22Rv1 (cell line): ENCODE data around the gene P2RY14.

Experiments
- H3K27ac ChIP-seq: fragments of 450-650 bp; 2 replicates; pipeline ENCODE4 v1.5.1; 2017
- CTCF ChIP-seq: fragments of 450-650 bp; IDR thresholded peaks from 2 replicates; pipeline ENCODE4 v1.5.1; 2017; ENCODE audit warnings: mild to moderate bottlenecking
- ZFX ChIP-seq: fragments of 450-650 bp; IDR thresholded peaks from 2 replicates; pipeline ENCODE4 v1.6.1; 2017; ENCODE audit warnings: antibody characterized with exemption, borderline replicate concordance

The P2RY14 gene

DNA sequence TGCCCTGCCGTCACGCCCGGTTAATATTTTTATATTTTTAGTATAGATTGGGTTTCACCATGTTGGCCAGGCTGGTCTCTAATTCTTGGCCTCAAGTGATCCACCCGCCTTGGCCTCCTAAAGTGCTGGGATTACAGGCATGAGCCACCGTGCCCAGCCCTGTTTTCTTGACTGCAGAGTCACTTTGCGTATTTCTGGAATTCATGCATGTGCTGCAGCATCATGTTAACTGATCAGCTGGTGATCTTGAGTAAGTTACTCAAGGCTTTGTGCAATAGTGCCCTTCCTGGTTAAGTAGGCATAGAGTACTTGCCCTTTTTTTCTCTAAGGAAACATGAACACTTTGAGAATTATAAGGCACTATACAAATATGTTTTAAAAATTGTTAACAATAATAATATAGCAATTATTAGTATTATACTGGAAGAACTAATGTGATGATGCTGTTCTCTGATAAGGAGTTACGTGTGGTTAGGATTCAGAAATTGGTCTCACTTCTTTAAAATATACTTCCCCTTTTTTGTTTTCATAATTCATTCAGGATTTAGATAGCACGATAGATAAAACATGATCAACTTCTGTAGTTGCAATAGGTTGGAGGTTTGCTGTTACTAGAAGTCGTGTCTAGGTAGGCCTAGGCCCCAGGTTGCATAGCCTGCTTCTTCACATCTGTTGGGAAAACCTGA lies 108.9 kb downstream of the P2RY14 start:
- no peak for TF ChIP-seq ZFX
- no peak overlapping the region for H3K27ac ChIP-seq

DNA sequence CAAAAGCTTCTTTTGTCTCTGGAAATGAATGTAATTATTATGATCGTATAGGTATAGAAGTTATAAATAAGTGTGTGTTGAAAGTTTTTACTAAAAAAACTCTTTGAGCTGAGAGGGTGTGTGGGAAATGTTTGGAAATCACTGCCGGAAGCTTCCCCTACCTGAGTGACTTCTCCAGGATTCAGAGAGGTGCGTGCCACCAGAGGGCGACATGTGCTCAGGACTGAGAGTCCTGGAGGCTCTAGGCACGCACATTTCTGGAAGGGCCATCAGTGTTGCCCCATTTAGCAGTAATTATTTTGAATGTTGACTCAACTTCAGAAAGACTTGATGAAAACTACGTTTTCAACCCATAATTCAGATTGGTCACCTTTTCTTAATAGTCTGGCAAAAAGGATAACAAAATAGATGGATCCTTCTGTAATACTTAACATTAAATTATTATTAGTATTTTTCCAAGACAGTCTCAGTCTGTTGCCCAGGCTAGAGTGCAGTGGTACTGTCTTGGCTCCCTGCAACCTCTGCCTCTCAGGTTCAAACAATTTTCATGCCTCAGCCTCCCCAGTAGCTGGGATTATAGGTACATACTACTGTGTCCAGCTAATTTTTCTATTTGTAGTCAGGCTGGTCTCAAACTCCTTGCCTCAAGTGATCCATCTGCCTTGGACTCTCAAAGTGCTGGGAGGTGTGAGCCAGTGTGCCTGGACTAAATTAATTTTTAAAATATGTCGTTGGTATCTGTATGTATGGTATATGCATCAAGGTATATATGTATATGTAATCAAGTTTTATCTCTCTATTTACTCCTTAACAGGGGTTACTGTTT lies 109.9 kb downstream of the P2RY14 start:
- TF ChIP-seq CTCF: peak; percentile 93
- no peak for TF ChIP-seq ZFX
- no peak overlapping the region for H3K27ac ChIP-seq

GRCh38 chr3:151166161-151166560 lies 112.2 kb downstream of the P2RY14 start:
- no peak overlapping the region for H3K27ac ChIP-seq
- peak; percentile 22; the same call in 1 of the 2 replicates for TF ChIP-seq CTCF
- no peak for TF ChIP-seq ZFX

DNA sequence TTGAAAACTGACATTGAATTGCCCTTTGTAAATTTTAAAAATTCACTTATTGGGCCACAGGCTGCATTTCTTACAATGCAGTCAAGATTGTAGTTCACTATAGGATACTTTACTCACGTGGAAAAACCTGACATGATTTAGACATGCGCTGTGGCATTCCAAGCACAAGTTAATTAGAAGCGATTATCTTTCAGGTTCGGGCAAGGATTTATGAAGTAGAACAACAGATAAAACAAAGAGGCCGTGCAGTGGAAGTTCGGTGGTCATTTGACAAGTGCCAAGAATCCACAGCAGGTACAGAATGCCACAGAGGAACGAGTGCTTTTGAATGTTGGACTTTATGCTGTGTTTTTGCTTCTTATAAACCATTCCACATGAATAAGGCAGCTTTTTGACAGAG lies 113.1 kb downstream of the P2RY14 start:
- H3K27ac ChIP-seq: no peak overlapping the region
- TF ChIP-seq CTCF: no peak
- no peak for TF ChIP-seq ZFX
